Liver (tissue), 3 donors: ENCODE data around the gene PHC1.

ENCODE experiments used
- ATF3 ChIP-seq: IDR thresholded peaks from 2 replicates; pipeline ENCODE4 v1.6.1; 2016; ENCODE audit warnings: antibody characterized with exemption
- CTCF ChIP-seq: fragments of 150-350 bp; IDR thresholded peaks from 2 replicates; pipeline ENCODE4 v1.5.1; 2017; ENCODE audit warnings: improper control_type of control experiment, low read depth, low read length; ENCODE audit not compliant: missing input control
- FOXA1 ChIP-seq: IDR thresholded peaks from 2 replicates; pipeline ENCODE4 v1.6.1; 2016; ENCODE audit warnings: antibody characterized with exemption
- FOXA2 ChIP-seq: IDR thresholded peaks from 2 replicates; pipeline ENCODE4 v1.6.1; 2016; ENCODE audit warnings: antibody characterized with exemption
- GABPA ChIP-seq, 2 donors: IDR thresholded peaks in 1 of 2; conservative IDR thresholded peaks in 1 of 2; 2 replicates each; pipeline ENCODE4 v1.6.1; 2016; ENCODE audit warnings: antibody characterized with exemption in 2 of 2, mild to moderate bottlenecking in 1 of 2, moderate library complexity in 1 of 2
- JUND ChIP-seq, 2 donors: IDR thresholded peaks; 2 replicates each; pipeline ENCODE4 v1.6.1; 2016; ENCODE audit warnings: antibody characterized with exemption in 2 of 2
- MAX ChIP-seq: IDR thresholded peaks from 2 replicates; pipeline ENCODE4 v1.6.1; 2016; ENCODE audit warnings: antibody characterized with exemption
- RAD21 ChIP-seq, 2 donors: IDR thresholded peaks; 2 replicates each; pipeline ENCODE4 v1.6.1; 2016; ENCODE audit warnings: antibody characterized with exemption in 2 of 2, mild to moderate bottlenecking in 2 of 2
- REST ChIP-seq: IDR thresholded peaks from 2 replicates; pipeline ENCODE4 v1.6.1; 2016; ENCODE audit warnings: antibody characterized with exemption, mild to moderate bottlenecking
- RXRA ChIP-seq, 2 donors: IDR thresholded peaks; 2 replicates each; pipeline ENCODE4 v1.6.1; 2017 to 2018; ENCODE audit warnings: antibody characterized with exemption in 2 of 2, mild to moderate bottlenecking in 1 of 2
- SP1 ChIP-seq: IDR thresholded peaks from 2 replicates; pipeline ENCODE4 v1.6.1; 2018; ENCODE audit warnings: antibody characterized with exemption, mild to moderate bottlenecking
- TAF1 ChIP-seq: conservative IDR thresholded peaks from 2 replicates; pipeline ENCODE4 v1.6.1; 2016; ENCODE audit warnings: antibody characterized with exemption, mild to moderate bottlenecking
- YY1 ChIP-seq: IDR thresholded peaks from 2 replicates; pipeline ENCODE4 v1.6.1; 2016; ENCODE audit warnings: antibody characterized with exemption, mild to moderate bottlenecking
- ZBTB33 ChIP-seq: IDR thresholded peaks from 2 replicates; pipeline ENCODE4 v1.6.1; 2016; ENCODE audit warnings: antibody characterized with exemption
- donor health status: healthy.
- donor health status: healthy.

- TF ChIP-seq RXRA (IDR thresholded peaks at IDR 0.05) (no peak), TAF1 (no peak), CTCF (no peak), MAX (no peak), GABPA (IDR thresholded peaks at IDR 0.05 in 1 of 2, conservative IDR thresholded peaks at IDR 0.05 in 1 of 2) (no peak), REST (no peak), SP1 (no peak), RAD21 (IDR thresholded peaks at IDR 0.05) (peak; percentile 27 to 29), FOXA1 (no peak), YY1 (no peak), ZBTB33 (no peak), JUND (IDR thresholded peaks at IDR 0.05) (no peak), ATF3 (no peak), FOXA2 (no peak)
These were observed 36.6 kb downstream of the PHC1 start for GRCh38 chr12:8950702-8951478.
